Activated naive CD4-positive, alpha-beta T cell treated with anti-CD3 and anti-CD28 coated beads, Interleukin-2, amount 50 U/mL, for 24 hours (primary cell): ENCODE data around the gene TALDO1.
A peak's percentile ranks its signal among the peaks of the same experiment; 100 is the strongest.

Experiments
- H3K27ac Mint-ChIP-seq: one replicate; pipeline ENCODE4 v1.8.0; 2021; ENCODE audit warnings: mild to moderate bottlenecking, mixed read lengths
- H3K27me3 Mint-ChIP-seq: one replicate; pipeline ENCODE4 v1.8.0; 2021; ENCODE audit warnings: mixed read lengths
- H3K36me3 Mint-ChIP-seq: one replicate; pipeline ENCODE4 v1.8.0; 2021; ENCODE audit warnings: mixed read lengths
- H3K4me1 Mint-ChIP-seq: one replicate; pipeline ENCODE4 v1.8.0; 2021; ENCODE audit warnings: mixed read lengths
- H3K4me3 Mint-ChIP-seq: one replicate; pipeline ENCODE4 v1.8.0; 2021; ENCODE audit warnings: mild to moderate bottlenecking, mixed read lengths
- H3K9me3 Mint-ChIP-seq: one replicate; pipeline ENCODE4 v1.8.0; 2021; ENCODE audit warnings: mixed read lengths

TALDO1 gene

GRCh38 chr11:706957-707816 is 40.1 kb upstream of the TALDO1 start:
- H3K4me3 Mint-ChIP-seq: no peak overlapping the region
- no peaks in the 10 kb centered on the region for H3K36me3 Mint-ChIP-seq
- peaks cover 6% of the 10 kb centered on the region for H3K4me1 Mint-ChIP-seq
- H3K27me3 Mint-ChIP-seq: no peaks in the 10 kb centered on the region
- H3K9me3 Mint-ChIP-seq: no peaks in the 10 kb centered on the region
- no peak overlapping the region for H3K27ac Mint-ChIP-seq

GRCh38 chr11:707817-708420 is 39.3 kb upstream of the TALDO1 start:
- H3K9me3 Mint-ChIP-seq: no peaks in the 10 kb centered on the region
- H3K27ac Mint-ChIP-seq: no peak overlapping the region
- H3K4me1 Mint-ChIP-seq: peaks cover 6% of the 10 kb centered on the region
- H3K4me3 Mint-ChIP-seq: no peak overlapping the region
- no peaks in the 10 kb centered on the region for H3K27me3 Mint-ChIP-seq
- no peaks in the 10 kb centered on the region for H3K36me3 Mint-ChIP-seq

GRCh38 chr11:708511-708910 is 38.8 kb upstream of the TALDO1 start:
- Mint-ChIP-seq H3K27ac (no peak overlapping the region), H3K36me3 (no peaks in the 10 kb centered on the region), H3K9me3 (no peaks in the 10 kb centered on the region), H3K27me3 (no peaks in the 10 kb centered on the region), H3K4me3 (no peak overlapping the region), H3K4me1 (peaks cover 6% of the 10 kb centered on the region)

- H3K4me3 Mint-ChIP-seq: no peak overlapping the region
- no peaks in the 10 kb centered on the region for H3K27me3 Mint-ChIP-seq
Measured at GRCh38 chr11:709109-709997, 37.9 kb upstream of the TALDO1 start.

DNA sequence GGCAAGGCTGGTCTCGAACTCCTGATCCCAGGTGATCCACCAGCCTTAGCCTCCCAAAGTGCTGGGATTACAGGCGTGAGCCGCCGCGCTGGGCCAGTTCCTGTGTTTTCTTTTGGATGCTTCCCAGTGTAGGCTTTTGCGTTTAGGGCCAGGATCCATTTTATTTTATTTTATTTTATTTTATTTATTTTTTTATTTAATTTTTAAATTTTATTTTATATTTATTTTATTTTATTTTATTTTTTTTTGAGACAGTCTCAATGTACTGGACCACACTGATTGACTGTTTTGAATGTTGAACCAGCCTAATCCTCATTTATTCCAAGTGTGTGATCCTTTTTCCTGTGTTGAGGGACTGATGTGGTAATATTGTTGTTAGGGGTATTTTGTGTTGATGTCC is 32.8 kb upstream of the TALDO1 start:
- Mint-ChIP-seq H3K27ac (peak overlapping the region; percentile 8), H3K36me3 (peaks cover 2% of the 10 kb centered on the region), H3K4me3 (no peak overlapping the region), H3K4me1 (peaks cover 6% of the 10 kb centered on the region), H3K27me3 (peaks cover under 1% of the 10 kb centered on the region), H3K9me3 (no peaks in the 10 kb centered on the region)

More at GRCh38 chr11:709109-709997, 37.9 kb upstream of the TALDO1 start:
- Mint-ChIP-seq H3K27ac (no peak overlapping the region), H3K36me3 (no peaks in the 10 kb centered on the region), H3K4me1 (peaks cover 6% of the 10 kb centered on the region), H3K9me3 (no peaks in the 10 kb centered on the region)

- no peaks in the 10 kb centered on the region for H3K9me3 Mint-ChIP-seq
- H3K27me3 Mint-ChIP-seq: peaks cover 11% of the 10 kb centered on the region
- H3K4me3 Mint-ChIP-seq: peak overlapping the region; percentile 59
- no peak overlapping the region for H3K27ac Mint-ChIP-seq
- H3K4me1 Mint-ChIP-seq: peaks cover 5% of the 10 kb centered on the region
- peaks cover 2% of the 10 kb centered on the region for H3K36me3 Mint-ChIP-seq
Measured at GRCh38 chr11:719214-720016, 27.8 kb upstream of the TALDO1 start.

GRCh38 chr11:720017-720641 is 27.1 kb upstream of the TALDO1 start:
- Mint-ChIP-seq H3K4me3 (peak overlapping the region; percentile 59), H3K27me3 (peaks cover 11% of the 10 kb centered on the region), H3K9me3 (no peaks in the 10 kb centered on the region), H3K27ac (peak overlapping the region; percentile 65), H3K36me3 (peaks cover 2% of the 10 kb centered on the region), H3K4me1 (peaks cover 5% of the 10 kb centered on the region)

GRCh38 chr11:720642-721246 is 26.5 kb upstream of the TALDO1 start:
- H3K4me3 Mint-ChIP-seq: peak overlapping the region; percentile 59
- no peaks in the 10 kb centered on the region for H3K9me3 Mint-ChIP-seq
- peaks cover 11% of the 10 kb centered on the region for H3K27me3 Mint-ChIP-seq
- no peak overlapping the region for H3K27ac Mint-ChIP-seq
- no peaks in the 10 kb centered on the region for H3K36me3 Mint-ChIP-seq
- peaks cover 5% of the 10 kb centered on the region for H3K4me1 Mint-ChIP-seq

- Mint-ChIP-seq H3K27me3 (peaks cover 11% of the 10 kb centered on the region), H3K4me3 (peak overlapping the region; percentile 62), H3K9me3 (no peaks in the 10 kb centered on the region), H3K36me3 (no peaks in the 10 kb centered on the region), H3K4me1 (peaks cover 5% of the 10 kb centered on the region), H3K27ac (no peak overlapping the region)
Measured at GRCh38 chr11:721247-721740, 26.0 kb upstream of the TALDO1 start.

DNA sequence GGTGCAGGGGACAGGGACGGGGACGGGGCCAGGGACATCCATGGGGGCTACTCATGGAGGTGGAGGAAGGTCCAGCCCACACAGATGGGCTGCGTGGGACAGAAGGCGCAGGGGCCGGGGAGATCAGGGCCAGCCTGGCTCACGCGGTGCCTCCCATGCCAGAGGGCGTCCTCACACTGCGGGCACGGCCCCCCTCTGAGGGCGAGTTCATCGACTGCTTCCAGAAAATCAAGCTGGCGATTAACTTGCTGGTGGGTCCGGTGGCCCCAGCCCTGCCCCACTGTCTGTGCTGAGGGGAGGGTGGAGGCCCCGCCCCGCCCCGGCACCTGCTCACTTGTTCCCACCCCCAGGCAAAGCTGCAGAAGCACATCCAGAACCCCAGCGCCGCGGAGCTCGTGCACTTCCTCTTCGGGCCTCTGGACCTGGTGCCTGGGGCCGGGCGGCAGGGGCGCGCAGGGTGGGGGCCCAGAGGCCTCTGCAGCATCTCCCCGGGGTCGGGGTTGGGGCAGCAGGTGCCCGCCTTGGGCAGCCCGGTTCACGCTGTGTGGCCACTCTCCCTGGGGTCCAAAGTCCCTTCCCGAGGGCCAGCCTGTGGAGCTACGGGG is 25.4 kb upstream of the TALDO1 start:
- H3K4me1 Mint-ChIP-seq: peaks cover 5% of the 10 kb centered on the region
- no peak overlapping the region for H3K27ac Mint-ChIP-seq
- no peaks in the 10 kb centered on the region for H3K36me3 Mint-ChIP-seq
- H3K27me3 Mint-ChIP-seq: peaks cover 11% of the 10 kb centered on the region
- H3K4me3 Mint-ChIP-seq: peak overlapping the region; percentile 62
- H3K9me3 Mint-ChIP-seq: no peaks in the 10 kb centered on the region

DNA sequence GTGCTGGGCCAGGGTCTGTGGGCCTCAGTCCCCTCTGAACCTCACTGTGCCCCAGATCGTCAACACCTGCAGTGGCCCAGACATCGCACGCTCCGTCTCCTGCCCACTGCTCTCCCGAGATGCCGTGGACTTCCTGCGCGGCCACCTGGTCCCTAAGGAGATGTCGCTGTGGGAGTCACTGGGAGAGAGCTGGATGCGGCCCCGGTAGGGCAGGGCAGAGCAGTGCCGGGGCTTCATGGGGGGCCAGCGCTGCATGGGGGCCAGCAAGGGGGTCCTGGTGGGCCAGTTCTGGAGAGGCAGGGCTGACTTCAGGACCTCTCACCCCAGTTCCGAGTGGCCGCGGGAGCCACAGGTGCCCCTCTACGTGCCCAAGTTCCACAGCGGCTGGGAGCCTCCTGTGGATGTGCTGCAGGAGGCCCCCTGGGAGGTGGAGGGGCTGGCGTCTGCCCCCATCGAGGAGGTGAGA is 24.9 kb upstream of the TALDO1 start:
- H3K4me3 Mint-ChIP-seq: no peak overlapping the region
- H3K9me3 Mint-ChIP-seq: no peaks in the 10 kb centered on the region
- no peaks in the 10 kb centered on the region for H3K36me3 Mint-ChIP-seq
- peaks cover 5% of the 10 kb centered on the region for H3K4me1 Mint-ChIP-seq
- no peak overlapping the region for H3K27ac Mint-ChIP-seq
- H3K27me3 Mint-ChIP-seq: peaks cover 11% of the 10 kb centered on the region

DNA sequence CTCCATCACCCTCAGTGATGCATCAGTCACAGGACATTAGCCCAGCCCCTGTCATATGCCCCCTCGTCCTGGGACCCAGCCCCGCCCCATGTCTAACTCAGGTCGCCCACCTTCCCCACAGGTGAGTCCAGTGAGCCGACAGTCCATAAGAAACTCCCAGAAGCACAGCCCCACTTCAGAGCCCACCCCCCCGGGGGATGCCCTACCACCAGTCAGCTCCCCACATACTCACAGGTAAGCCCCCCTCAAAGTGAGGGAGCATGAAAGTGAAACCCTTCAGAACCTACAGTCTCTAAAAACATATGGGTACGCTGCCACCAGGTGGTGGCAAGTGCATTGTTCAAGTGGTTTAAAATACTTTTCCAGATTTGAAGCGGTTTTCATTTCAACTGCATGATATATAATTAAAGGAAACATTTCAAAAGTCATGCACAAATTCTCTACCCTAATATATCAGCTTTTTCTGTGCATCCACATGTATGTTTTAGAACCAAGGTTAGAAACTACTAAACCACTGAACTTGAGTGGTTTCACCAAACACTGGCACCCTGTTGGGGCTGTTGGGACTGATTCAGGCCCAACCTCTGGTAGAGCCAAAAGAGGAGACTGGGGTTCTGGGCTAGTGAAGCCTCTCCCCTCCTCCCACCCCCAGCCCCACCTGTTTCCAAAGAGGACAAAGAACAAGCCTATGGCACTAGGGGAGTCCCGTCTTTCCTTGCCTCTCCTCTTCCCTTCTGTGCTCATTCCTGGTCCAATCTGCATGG is 24.0 kb upstream of the TALDO1 start:
- Mint-ChIP-seq H3K9me3 (no peaks in the 10 kb centered on the region), H3K27ac (no peak overlapping the region), H3K4me3 (peak overlapping the region; percentile 47), H3K36me3 (no peaks in the 10 kb centered on the region), H3K27me3 (peaks cover 11% of the 10 kb centered on the region), H3K4me1 (peaks cover 5% of the 10 kb centered on the region)

DNA sequence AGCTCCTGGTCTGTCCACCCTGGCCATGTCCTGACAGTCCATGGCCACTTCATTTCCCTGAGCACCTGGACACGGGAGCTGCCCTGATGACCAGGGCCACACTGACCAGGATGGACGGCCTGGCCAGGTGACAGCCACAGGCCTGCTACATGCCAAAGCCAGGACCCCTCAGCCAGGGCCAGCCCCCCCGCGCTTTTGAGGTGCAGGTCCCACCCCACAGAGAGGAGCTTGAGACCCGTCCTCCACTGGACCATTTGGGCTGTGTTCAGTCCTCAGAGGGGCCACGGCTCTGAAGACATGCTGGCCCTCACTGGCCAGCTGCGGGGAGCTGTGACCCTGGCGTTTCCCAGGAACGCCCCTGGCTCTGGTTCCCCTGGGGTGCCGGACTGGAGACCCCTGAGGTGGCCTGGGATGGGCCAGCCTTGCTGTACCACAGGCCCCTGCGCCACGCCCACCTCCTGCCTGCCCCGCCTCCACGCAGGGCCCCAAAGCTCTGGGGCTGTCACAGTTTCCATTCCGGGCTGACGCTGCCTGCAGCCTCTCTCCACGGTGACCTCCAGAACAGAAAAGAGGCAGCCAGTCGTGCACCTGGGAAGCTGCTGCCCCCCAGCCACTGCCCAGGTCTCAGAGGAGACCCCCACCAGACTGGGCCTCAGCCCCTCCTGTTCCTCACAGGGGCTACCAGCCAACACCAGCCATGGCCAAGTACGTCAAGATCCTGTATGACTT is 23.1 kb upstream of the TALDO1 start:
- Mint-ChIP-seq H3K4me3 (no peak overlapping the region), H3K9me3 (no peaks in the 10 kb centered on the region), H3K4me1 (peaks cover 5% of the 10 kb centered on the region), H3K27me3 (peaks cover 11% of the 10 kb centered on the region), H3K27ac (no peak overlapping the region), H3K36me3 (no peaks in the 10 kb centered on the region)
